Activated T-cell treated with anti-CD3 and anti-CD28 coated beads, Interleukin-2, amount 50 U/mL, for 24 hours (primary cell): ENCODE results near the gene KPNB1.
A peak's percentile ranks its signal among the peaks of the same experiment; 100 is the strongest.

ENCODE experiments used
- DNase-seq: peaks from one replicate; pipeline ENCODE4 v3.0.0-alpha.2; 2020
- H3K27ac Mint-ChIP-seq: 2 replicates; pipeline ENCODE4 v1.8.0; 2020; ENCODE audit warnings: mild to moderate bottlenecking, mixed read lengths
- H3K27me3 Mint-ChIP-seq: 2 replicates; pipeline ENCODE4 v1.8.0; 2020; ENCODE audit warnings: mixed read lengths
- H3K36me3 Mint-ChIP-seq: 2 replicates; pipeline ENCODE4 v1.8.0; 2020; ENCODE audit warnings: low read depth, mixed read lengths
- H3K4me1 Mint-ChIP-seq: 2 replicates; pipeline ENCODE4 v1.8.0; 2020; ENCODE audit warnings: low read depth, mixed read lengths
- H3K4me3 Mint-ChIP-seq: 2 replicates; pipeline ENCODE4 v1.8.0; 2020; ENCODE audit warnings: mild to moderate bottlenecking, moderate library complexity, mixed read lengths
- H3K9me3 Mint-ChIP-seq: 2 replicates; pipeline ENCODE4 v1.8.0; 2020; ENCODE audit warnings: mixed read lengths

KPNB1 gene

DNA sequence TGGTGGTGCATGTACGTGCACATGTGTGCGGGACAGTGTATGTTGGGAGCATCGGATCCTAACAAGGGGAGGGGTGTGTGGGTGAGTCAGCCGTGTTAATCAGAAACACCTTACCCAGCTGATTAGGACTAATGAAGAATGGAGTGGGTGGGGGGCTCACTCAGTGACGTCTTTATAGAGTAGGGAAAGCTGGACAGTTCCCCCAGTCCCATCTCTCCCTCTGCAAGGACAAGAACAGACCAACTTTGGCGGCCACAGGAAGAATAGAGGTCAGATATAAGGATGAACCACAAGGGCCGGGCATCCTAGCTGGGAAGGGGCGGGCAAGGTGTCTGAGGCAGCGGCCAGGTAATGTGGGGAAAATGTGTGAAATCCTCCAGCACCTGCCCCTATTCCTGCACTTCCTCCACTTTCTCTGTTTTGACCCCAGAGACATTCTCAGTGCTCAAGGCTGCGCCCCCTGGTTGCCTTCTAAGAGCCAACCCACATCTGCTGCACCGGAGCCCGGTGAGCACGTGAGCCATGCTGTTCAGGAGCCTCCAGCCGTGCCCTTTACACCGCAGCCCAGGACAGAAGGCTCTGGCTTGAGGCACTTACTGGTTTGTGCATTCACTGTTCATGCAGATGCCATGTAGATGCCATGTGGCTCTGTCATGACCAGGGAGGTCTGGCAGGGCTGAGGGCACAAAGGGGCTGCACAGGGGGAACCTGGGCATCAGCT, 64.4 kb downstream of the KPNB1 start:
- no peaks in the 10 kb centered on the region for H3K9me3 Mint-ChIP-seq
- no peak overlapping the region for H3K4me3 Mint-ChIP-seq
- peaks cover 22% of the 10 kb centered on the region for H3K36me3 Mint-ChIP-seq
- peaks cover 90% of the 10 kb centered on the region for H3K4me1 Mint-ChIP-seq
- no peaks in the 10 kb centered on the region for H3K27me3 Mint-ChIP-seq
- H3K27ac Mint-ChIP-seq: peak overlapping the region; percentile 65
- DNase-seq: no peak

- Mint-ChIP-seq H3K4me1 (peaks cover 94% of the 10 kb centered on the region), H3K27me3 (no peaks in the 10 kb centered on the region), H3K27ac (peak overlapping the region; percentile 80), H3K36me3 (peaks cover 16% of the 10 kb centered on the region), H3K4me3 (no peak overlapping the region), H3K9me3 (no peaks in the 10 kb centered on the region)
- DNase-seq: no peak
These were observed 65.2 kb downstream of the KPNB1 start for GRCh38 chr17:47714773-47715396.

DNA sequence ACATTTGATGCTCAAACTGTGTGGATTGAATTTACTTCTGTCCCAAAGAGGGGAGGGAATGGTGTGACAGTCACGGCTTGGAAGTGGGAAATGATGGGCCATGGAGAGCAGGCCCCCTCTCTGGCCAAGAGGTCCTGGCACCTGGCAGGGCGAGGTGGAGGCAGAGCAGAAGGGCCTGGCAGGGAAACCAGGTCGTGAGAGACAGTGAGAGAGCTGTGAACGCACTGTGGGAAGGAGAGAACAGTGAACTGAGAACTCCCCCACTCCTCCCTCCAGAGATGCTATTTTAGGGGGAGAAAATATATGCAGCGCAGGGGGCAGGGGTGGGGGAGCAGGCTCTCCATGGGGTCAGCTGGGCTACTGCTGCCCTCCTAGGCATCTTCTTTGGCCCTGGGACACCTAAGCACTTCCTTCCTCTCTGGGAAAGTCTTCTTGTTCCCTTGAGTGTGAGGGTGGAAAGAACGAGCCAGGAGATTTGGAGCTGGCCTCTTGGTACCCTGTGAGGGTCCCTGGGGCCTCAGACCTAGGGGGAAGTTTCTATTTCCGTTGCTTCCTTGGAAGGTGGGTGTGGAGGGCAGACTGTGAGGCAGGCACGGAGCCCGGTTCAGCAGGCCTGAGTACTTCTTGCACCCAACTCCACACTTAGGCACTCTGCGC, 66.1 kb downstream of the KPNB1 start:
- Mint-ChIP-seq H3K36me3 (peaks cover 7% of the 10 kb centered on the region), H3K4me1 (peaks cover 98% of the 10 kb centered on the region), H3K4me3 (peak overlapping the region; percentile 38), H3K27me3 (no peaks in the 10 kb centered on the region), H3K9me3 (no peaks in the 10 kb centered on the region), H3K27ac (peak overlapping the region; percentile 80)
- DNase-seq: no peak

- Mint-ChIP-seq H3K4me3 (peak overlapping the region; percentile 79), H3K27me3 (no peaks in the 10 kb centered on the region), H3K9me3 (no peaks in the 10 kb centered on the region), H3K36me3 (peaks cover 3% of the 10 kb centered on the region), H3K4me1 (peaks cover 98% of the 10 kb centered on the region), H3K27ac (peak overlapping the region; percentile 99)
- no peak for DNase-seq
These were observed 66.7 kb downstream of the KPNB1 start for GRCh38 chr17:47716375-47716774.

DNA sequence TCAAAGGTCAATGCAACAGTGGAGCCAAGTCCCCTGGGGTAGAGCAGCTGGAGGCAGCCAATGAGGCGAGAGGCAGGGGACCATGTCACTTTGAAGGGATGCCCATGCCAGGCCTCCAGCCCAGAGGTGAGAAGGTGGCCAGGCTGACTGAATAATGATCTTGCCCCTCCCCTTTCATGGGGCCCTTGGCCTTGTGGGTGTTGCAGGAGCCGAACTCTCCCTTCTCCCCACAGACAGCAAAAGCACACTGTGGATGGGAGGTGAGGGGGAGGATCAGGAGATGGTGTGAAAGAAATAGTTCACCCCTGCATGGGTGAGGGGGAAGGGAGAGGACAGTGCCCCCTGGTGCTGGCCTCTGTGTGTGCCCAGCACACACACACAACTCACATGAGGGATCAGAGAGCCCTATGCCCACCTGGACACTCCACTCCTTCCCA, 67.6 kb downstream of the KPNB1 start:
- DNase-seq: peak; percentile 68
- no peaks in the 10 kb centered on the region for H3K9me3 Mint-ChIP-seq
- no peaks in the 10 kb centered on the region for H3K36me3 Mint-ChIP-seq
- H3K4me1 Mint-ChIP-seq: peaks cover 98% of the 10 kb centered on the region
- H3K4me3 Mint-ChIP-seq: peak overlapping the region; percentile 79
- no peaks in the 10 kb centered on the region for H3K27me3 Mint-ChIP-seq
- H3K27ac Mint-ChIP-seq: peak overlapping the region; percentile 99

DNA sequence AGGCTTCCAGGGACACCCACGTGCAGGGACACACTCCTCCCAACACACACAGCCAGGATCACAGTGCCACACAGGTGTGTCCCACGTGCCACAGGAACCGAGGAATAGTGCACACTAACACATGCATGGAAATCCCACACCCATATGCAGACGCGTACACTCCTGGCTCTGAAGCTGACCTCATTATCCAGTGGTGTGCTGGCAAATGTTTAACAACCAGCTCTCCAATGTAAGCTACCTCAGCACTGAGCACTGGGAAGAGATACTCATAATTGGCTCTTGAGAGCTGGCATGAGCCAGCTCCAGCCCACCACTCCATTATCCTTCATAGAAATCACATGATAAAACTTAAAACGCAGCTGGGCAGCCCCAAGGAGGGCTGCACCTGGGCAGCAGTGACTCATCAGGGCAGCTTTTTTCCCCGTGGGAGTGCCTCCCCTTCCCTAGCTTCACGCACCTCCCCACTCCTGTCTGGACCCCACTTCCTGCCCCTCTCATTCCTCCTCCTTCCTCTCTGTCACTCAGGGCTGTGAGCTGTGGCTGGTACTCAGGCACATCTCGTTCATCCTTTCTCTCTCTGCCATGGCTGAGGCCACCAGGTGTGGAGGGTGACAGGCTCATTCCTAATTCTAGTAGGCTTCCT, 68.4 kb downstream of the KPNB1 start:
- peak; percentile 68 for DNase-seq
- Mint-ChIP-seq H3K27ac (peak overlapping the region; percentile 99), H3K4me3 (peak overlapping the region; percentile 79), H3K4me1 (peaks cover 99% of the 10 kb centered on the region), H3K36me3 (no peaks in the 10 kb centered on the region), H3K27me3 (no peaks in the 10 kb centered on the region), H3K9me3 (no peaks in the 10 kb centered on the region)

DNA sequence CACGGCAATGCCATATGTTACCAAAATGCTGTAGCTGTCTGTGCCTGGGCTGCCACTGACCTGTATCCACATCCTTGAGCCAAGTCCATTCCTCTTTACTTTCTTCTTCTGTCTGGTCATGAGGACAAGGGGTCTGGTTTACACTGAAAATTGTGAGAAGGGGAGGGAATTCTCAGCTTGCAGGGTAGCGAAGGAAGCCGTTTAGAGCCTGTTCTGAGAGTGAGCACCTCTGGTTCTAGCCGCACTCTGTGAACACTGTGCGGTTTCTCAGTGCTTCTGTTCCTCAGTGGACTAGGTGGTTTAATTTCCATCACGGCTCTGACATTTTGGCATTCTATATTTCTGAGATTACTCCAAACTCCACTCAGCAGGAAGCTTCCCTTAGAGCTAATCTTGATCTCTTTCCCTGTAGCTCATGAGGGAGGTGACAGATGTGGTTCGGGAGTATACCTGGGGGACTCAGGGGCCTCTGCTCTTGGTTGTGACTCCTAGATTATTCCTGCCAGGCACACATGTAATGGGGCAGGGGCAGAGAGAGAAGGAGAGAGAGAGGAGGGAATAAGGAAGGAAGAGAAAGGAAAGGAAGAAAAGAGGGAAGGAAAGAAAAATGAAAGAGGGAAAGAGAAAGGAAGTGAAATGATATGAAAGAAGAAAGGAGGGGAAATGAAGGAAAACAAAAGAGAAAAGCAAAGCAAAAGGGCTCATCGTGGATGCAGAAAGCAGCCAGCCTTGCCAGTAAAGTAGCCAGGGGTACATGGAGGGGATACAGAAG, 69.1 kb downstream of the KPNB1 start:
- peaks cover 100% of the 10 kb centered on the region for H3K4me1 Mint-ChIP-seq
- DNase-seq: no peak
- no peaks in the 10 kb centered on the region for H3K27me3 Mint-ChIP-seq
- H3K4me3 Mint-ChIP-seq: peak overlapping the region; percentile 79
- no peaks in the 10 kb centered on the region for H3K36me3 Mint-ChIP-seq
- H3K27ac Mint-ChIP-seq: peak overlapping the region; percentile 99
- H3K9me3 Mint-ChIP-seq: no peaks in the 10 kb centered on the region

DNA sequence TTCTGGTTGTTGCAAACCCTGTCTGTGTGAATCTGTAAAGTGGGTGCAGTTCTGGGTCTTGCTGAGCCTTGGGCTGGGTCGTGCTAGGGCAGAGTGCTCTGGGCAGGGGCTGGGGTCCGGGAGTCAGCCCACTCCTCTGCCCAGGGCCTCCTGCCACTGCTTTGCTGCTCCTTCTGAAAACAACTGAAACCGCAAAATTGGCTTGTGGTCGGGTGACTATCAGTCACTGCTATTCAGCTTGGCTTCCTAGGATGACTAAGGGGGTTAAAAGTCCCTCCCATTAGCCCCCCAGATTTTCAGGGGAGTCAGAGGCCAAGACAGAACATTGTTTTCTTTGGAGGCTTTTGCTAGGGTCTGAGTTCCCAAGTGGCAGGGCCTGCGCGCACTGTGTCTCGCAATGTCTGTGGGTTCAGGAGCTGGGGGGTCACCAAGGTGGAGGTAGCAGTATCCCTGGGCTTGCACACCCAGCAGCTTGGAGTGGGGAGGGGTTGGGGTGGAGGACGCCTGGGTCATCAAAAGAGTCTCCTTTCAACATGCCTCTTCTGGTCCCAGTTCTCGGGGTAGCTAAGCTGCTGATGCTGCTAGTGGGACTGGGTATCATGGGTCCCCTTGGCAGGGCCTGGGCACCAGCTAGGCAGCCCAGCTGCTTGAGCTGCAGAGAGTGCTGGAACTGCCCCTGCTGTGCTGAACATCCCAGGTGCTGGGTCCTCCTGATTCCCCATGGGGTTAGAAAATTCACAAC, 69.9 kb downstream of the KPNB1 start:
- H3K4me1 Mint-ChIP-seq: peaks cover 98% of the 10 kb centered on the region
- H3K27me3 Mint-ChIP-seq: no peaks in the 10 kb centered on the region
- H3K36me3 Mint-ChIP-seq: no peaks in the 10 kb centered on the region
- H3K27ac Mint-ChIP-seq: peak overlapping the region; percentile 99
- peak overlapping the region; percentile 79 for H3K4me3 Mint-ChIP-seq
- peak; percentile 82 for DNase-seq
- no peaks in the 10 kb centered on the region for H3K9me3 Mint-ChIP-seq

- Mint-ChIP-seq H3K4me1 (peaks cover 98% of the 10 kb centered on the region), H3K9me3 (no peaks in the 10 kb centered on the region), H3K36me3 (no peaks in the 10 kb centered on the region), H3K27ac (peak overlapping the region; percentile 99), H3K27me3 (no peaks in the 10 kb centered on the region), H3K4me3 (peak overlapping the region; percentile 79)
- no peak for DNase-seq
These were observed 70.5 kb downstream of the KPNB1 start for GRCh38 chr17:47720196-47720595.

- no peaks in the 10 kb centered on the region for H3K27me3 Mint-ChIP-seq
- DNase-seq: peak; percentile 96
- peak overlapping the region; percentile 99 for H3K27ac Mint-ChIP-seq
- H3K36me3 Mint-ChIP-seq: no peaks in the 10 kb centered on the region
- H3K4me1 Mint-ChIP-seq: peaks cover 96% of the 10 kb centered on the region
- no peaks in the 10 kb centered on the region for H3K9me3 Mint-ChIP-seq
- H3K4me3 Mint-ChIP-seq: peak overlapping the region; percentile 79
These were observed 71.2 kb downstream of the KPNB1 start for GRCh38 chr17:47720754-47721533.

DNA sequence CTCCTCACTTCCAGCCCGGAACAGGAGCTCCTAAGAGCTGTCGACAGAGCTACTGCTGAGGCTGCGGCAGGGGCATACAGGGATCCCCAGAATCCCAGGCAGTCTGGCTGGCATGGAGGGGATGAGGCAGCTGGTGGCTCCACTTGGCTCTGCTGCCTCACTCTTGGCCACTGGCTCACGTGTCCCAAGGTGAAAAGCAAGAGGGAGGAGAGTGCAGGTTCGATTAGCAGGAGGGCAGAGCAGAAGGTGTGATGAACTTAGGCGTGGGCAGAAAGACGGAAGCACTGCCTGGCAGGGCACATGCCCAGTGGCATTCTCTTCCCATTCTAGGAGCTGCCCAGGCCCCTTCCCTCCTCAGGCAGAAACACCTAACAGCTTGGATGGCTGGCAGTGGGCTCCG, 72.0 kb downstream of the KPNB1 start:
- Mint-ChIP-seq H3K36me3 (no peaks in the 10 kb centered on the region), H3K4me1 (peaks cover 96% of the 10 kb centered on the region), H3K27me3 (no peaks in the 10 kb centered on the region), H3K9me3 (no peaks in the 10 kb centered on the region), H3K4me3 (peak overlapping the region; percentile 79), H3K27ac (peak overlapping the region; percentile 99)
- no peak for DNase-seq

- Mint-ChIP-seq H3K27ac (peak overlapping the region; percentile 84), H3K4me3 (no peak overlapping the region)
These were observed 75.0 kb downstream of the KPNB1 start for GRCh38 chr17:47724705-47725104.

More at GRCh38 chr17:47724705-47725104, 75.0 kb downstream of the KPNB1 start:
- Mint-ChIP-seq H3K9me3 (no peaks in the 10 kb centered on the region), H3K4me1 (peaks cover 94% of the 10 kb centered on the region), H3K27me3 (no peaks in the 10 kb centered on the region), H3K36me3 (no peaks in the 10 kb centered on the region)
- DNase-seq: no peak
